Adrenal gland (tissue), 12 donors: ENCODE results near the gene PTTG1IP. TPM values are rescaled to one million over a fixed set of nuclear protein-coding genes. Genes with fewer than 3 reads are reported as not detected.
A peak's percentile ranks its signal among the peaks of the same experiment; 100 is the strongest.

Source experiments
- DNase-seq, 7 donors: peaks; one replicate each; pipeline ENCODE4 v3.0.0-alpha.2; 2019 to 2020
- H3K27ac ChIP-seq, 5 donors: fragments of 200-600 bp; sonication (generic) in 4 of 5; 1 replicate in 3 of 5; 2 replicates in 2 of 5; pipeline versions ENCODE4 v1.5.1 to v1.8.0; 2016 to 2020; ENCODE audit warnings: mild to moderate bottlenecking in 1 of 5
- H3K27me3 ChIP-seq: fragments of 200-600 bp; 2 replicates; pipeline ENCODE4 v1.8.0; 2021
- H3K36me3 ChIP-seq, 2 donors: fragments of 200-600 bp; replicated peaks in 1 of 2; 1 replicate in 1 of 2; 2 replicates in 1 of 2; pipeline versions ENCODE4 v1.5.1 to v1.8.0; 2018 to 2022
- H3K4me1 ChIP-seq, 2 donors: fragments of 200-600 bp; replicated peaks in 1 of 2; 1 replicate in 1 of 2; 2 replicates in 1 of 2; pipeline versions ENCODE4 v1.5.1 to v1.8.0; 2018 to 2021
- H3K4me3 ChIP-seq, 4 donors: fragments of 200-600 bp; sonication (generic) in 3 of 4; one replicate each; pipeline ENCODE4 v1.5.1; 2016 to 2018
- H3K9me3 ChIP-seq, 3 donors: fragments of 200-600 bp; sonication (generic) in 1 of 3; replicated peaks in 1 of 3; 1 replicate in 2 of 3; 2 replicates in 1 of 3; pipeline versions ENCODE4 v1.5.1 to v1.8.0; 2016 to 2021
- CTCF ChIP-seq, 6 experiments: fragments of 450-650 bp in 4 of 6; fragments of 200-600 bp in 2 of 6; sonication (generic) in 1 of 6; IDR thresholded peaks; 1 replicate in 5 of 6; 2 replicates in 1 of 6; pipeline versions ENCODE4 v1.5.1 to v1.8.0; 2016 to 2021; ENCODE audit warnings: antibody characterized with exemption in 6 of 6, mild to moderate bottlenecking in 2 of 6, moderate library complexity in 1 of 6
- POLR2A ChIP-seq, 2 donors: fragments of 450-650 bp; IDR thresholded peaks; one replicate each; pipeline ENCODE4 v1.6.1; 2017; ENCODE audit warnings: antibody characterized with exemption in 2 of 2, mild to moderate bottlenecking in 2 of 2, moderate library complexity in 1 of 2
- WGBS, 4 donors: extraction: QIAGEN DNeasy Blood & Tissue Kit in 2 of 4; methylation state at CpG; one replicate each; pipeline versions ENCODE4 v1.1.5 to v1.1.7; 2013 to 2017; 5-methylcytosine and 5-hydroxymethylcytosine counted together
- intact Hi-C, 2 donors: fragments of 100-400 bp; cut with DNase I; formaldehyde crosslinking; loops; one replicate each; pipeline versions ENCODE4 v1.14.1 to v1.15.0; 2022 to 2023
- polyA plus RNA-seq, 3 donors: library from polyadenylated mRNA; stranded (reverse); fragments of 200-250 nt in 2 of 3; fragments of 350-450 nt in 1 of 3; fragmentation: Illumina TruSeq in 1 of 3; extraction: RNeasy Lipid Tissue Mini Kit (QIAGEN cat#74804) in 1 of 3; gene quantifications; one replicate each; pipeline ENCODE4 v1.2.3, GENCODE V29; 2013 to 2014
- total RNA-seq, 9 donors: library from RNA; depleted of rRNA in 4 of 9; stranded (reverse); fragments of >200 nt in 4 of 9; fragments of 120-200 nt in 1 of 9; fragmentation: NEBNext Ultra II Directional in 1 of 9; extraction: Animal tissue kit (Norgen Biotek cat#: 25700) in 1 of 9; gene quantifications; one replicate each; pipeline versions ENCODE4 v1.1.0 to v1.2.4, GENCODE V29; 2013 to 2023
- donor health status: healthy with polysubstance abuse.
- donor health status: Bipolar disorder and iron deficiency.
- donor health status: DM: yes; HTN: yes; CAD: no.
- donor health status: DM: no; HTN: no; CAD: no.
- donor health status: DM: no; HTN: no; CAD: no.
- donor health status: DM: yes; HTN: yes; CAD: no.

PTTG1IP gene
- total and polyA plus RNA-seq, 12 donors, result 110 to 467 (median 215) TPM

- Histone ChIP-seq H3K27me3 (no peaks in the 10 kb centered on the region), H3K4me3 (no peak overlapping the region), H3K36me3 (no peaks in the 10 kb centered on the region), H3K4me1 (peaks cover 8 to 13% of the 10 kb centered on the region in 2 donors), H3K9me3 (peaks cover 0 to 12% (median 0%) of the 10 kb centered on the region in 3 donors), H3K27ac (no peak overlapping the region)
- DNase-seq, result no peak
- 67 to 86% (median 78%) methylated on average over 3 of the region's 3 CpGs for WGBS, 4 donors
- intact Hi-C loops, result no loop called here
- TF ChIP-seq CTCF (IDR thresholded peaks at IDR 0.05), result no peak
- no peak for TF ChIP-seq POLR2A (IDR thresholded peaks at IDR 0.05)
These were observed 52.6 kb downstream of the PTTG1IP start for GRCh38 chr21:44820851-44821250.

DNA sequence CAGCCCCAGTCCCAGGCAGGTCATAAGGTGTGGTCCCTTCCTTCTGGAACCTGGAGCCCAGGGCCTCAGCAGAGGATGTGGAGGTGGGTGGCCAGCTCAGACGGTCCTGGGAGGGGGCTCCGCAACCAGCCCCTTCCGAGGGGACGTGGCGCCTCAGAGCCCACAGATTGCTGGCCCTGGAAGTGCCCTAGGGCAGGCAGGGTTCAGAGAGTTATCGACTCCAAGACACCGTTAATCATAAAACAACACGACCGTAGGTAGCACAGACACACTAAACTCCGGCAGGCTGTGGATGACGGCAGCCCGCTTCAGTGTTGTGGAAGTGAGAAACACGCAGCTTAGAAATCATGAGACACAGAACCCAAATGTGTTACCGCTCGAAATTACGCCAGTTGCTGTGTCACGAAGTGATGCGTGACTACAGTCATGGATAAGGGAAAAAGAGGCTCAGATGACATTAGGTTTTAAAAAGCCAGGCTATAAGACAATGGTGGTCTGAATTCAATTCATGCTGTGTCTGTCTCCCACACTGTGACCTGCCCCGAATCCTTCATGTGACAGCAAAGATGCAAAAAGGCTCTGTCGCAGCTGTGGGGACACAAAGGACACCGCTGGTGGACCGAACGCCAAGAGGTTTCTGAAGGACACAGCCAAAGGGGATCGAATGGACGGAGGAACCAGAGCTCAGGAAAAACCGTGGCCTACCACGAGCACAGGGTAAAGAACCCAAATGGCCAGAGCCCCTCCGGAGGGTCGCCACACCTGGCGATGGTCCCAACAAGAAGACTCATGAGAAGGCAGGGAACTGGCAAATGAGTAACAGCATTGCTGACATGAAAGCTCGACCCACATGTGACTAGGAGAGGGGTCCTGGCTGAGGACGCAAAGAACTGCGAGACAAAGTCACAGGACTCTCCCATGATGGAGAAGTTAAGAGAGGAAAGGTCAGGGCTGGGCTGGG lies 53.9 kb downstream of the PTTG1IP start:
- H3K27ac ChIP-seq, result no peak overlapping the region
- DNase-seq, result no peak
- no peaks in the 10 kb centered on the region for H3K27me3 ChIP-seq
- intact Hi-C loops, result loop anchor here in 1 of 2 donors (5.0 kb wide), 1 partner anchor 53 kb away; the partner anchor contains the start of gene PTTG1IP
- no peaks in the 10 kb centered on the region for H3K36me3 ChIP-seq
- WGBS, 4 donors, result 95 to 97% (median 96%) methylated on average over 28 to 33 of the region's 33 CpGs
- peaks cover 8 to 14% of the 10 kb centered on the region in 2 donors for H3K4me1 ChIP-seq
- H3K9me3 ChIP-seq, result peaks cover 0 to 12% (median 0%) of the 10 kb centered on the region in 3 donors
- no peak overlapping the region for H3K4me3 ChIP-seq
- no peak for TF ChIP-seq CTCF (IDR thresholded peaks at IDR 0.05)
- no peak for TF ChIP-seq POLR2A (IDR thresholded peaks at IDR 0.05)

- no peak for TF ChIP-seq POLR2A (IDR thresholded peaks at IDR 0.05)
- TF ChIP-seq CTCF (IDR thresholded peaks at IDR 0.05), result no peak
- intact Hi-C loops, result loop anchor here in 1 of 2 donors (5.0 kb wide), 1 partner anchor 54 kb away; the partner anchor contains the start of gene PTTG1IP
- peaks cover 8 to 14% of the 10 kb centered on the region in 2 donors for H3K4me1 ChIP-seq
- H3K27ac ChIP-seq, result peak overlapping the region in 3 of 5 donors; percentile 72 to 95 (median 80)
- H3K9me3 ChIP-seq, result peaks cover 0 to 12% (median 0%) of the 10 kb centered on the region in 3 donors
- H3K36me3 ChIP-seq, result peaks cover 0 to 3% of the 10 kb centered on the region in 2 donors
- peak overlapping the region in 2 of 4 donors; percentile 34 to 83 for H3K4me3 ChIP-seq
- WGBS, 4 donors, result 19 to 77% (median 52%) methylated on average over 11 to 37 of the region's 37 CpGs
- no peaks in the 10 kb centered on the region for H3K27me3 ChIP-seq
- peak in 1 of 7 donors; percentile 39 for DNase-seq
These were observed 54.9 kb downstream of the PTTG1IP start for GRCh38 chr21:44818640-44819011.
